Spleen (tissue), 11 donors: ENCODE results near the gene SLC25A13. TPM values are rescaled to one million over a fixed set of nuclear protein-coding genes. Genes with fewer than 3 reads are reported as not detected.
A peak's percentile ranks its signal among the peaks of the same experiment; 100 is the strongest.

Experiments used
- DNase-seq: peaks from one replicate; pipeline ENCODE4 v3.0.0-alpha.2; 2020
- H3K27ac ChIP-seq, 8 donors: fragments of 200-600 bp; sonication (generic) in 7 of 8; 1 replicate in 4 of 8; 2 replicates in 4 of 8; pipeline versions ENCODE4 v1.5.0 to v1.8.0; 2016 to 2021; ENCODE audit warnings: inconsistent platforms in 4 of 8, mild to moderate bottlenecking in 4 of 8, moderate library complexity in 1 of 8
- H3K27me3 ChIP-seq, 7 donors: fragments of 200-600 bp; sonication (generic) in 6 of 7; replicated peaks in 1 of 7; 1 replicate in 4 of 7; 2 replicates in 3 of 7; pipeline versions ENCODE4 v1.5.0 to v1.8.0; 2016 to 2021; ENCODE audit warnings: inconsistent platforms in 3 of 7, mild to moderate bottlenecking in 1 of 7
- H3K36me3 ChIP-seq, 6 donors: fragments of 200-600 bp; sonication (generic) in 5 of 6; 1 replicate in 4 of 6; 2 replicates in 2 of 6; pipeline versions ENCODE4 v1.5.0 to v1.8.0; 2016 to 2021; ENCODE audit warnings: inconsistent platforms in 2 of 6
- H3K4me1 ChIP-seq, 6 donors: fragments of 200-600 bp; sonication (generic) in 5 of 6; 1 replicate in 3 of 6; 2 replicates in 3 of 6; pipeline versions ENCODE4 v1.5.0 to v1.8.0; 2016 to 2021; ENCODE audit warnings: inconsistent platforms in 3 of 6
- H3K4me3 ChIP-seq, 8 donors: fragments of 200-600 bp; sonication (generic) in 7 of 8; 1 replicate in 4 of 8; 2 replicates in 4 of 8; pipeline versions ENCODE4 v1.5.0 to v1.8.0; 2016 to 2021; ENCODE audit warnings: inconsistent platforms in 4 of 8, mild to moderate bottlenecking in 4 of 8, moderate library complexity in 2 of 8
- H3K9me3 ChIP-seq, 8 donors: fragments of 200-600 bp; sonication (generic) in 7 of 8; 1 replicate in 4 of 8; 2 replicates in 4 of 8; pipeline versions ENCODE4 v1.5.0 to v1.8.0; 2016 to 2021; ENCODE audit warnings: inconsistent platforms in 4 of 8
- CTCF ChIP-seq, 11 experiments: fragments of 200-600 bp in 7 of 11; fragments of 450-650 bp in 4 of 11; sonication (generic) in 4 of 11; IDR thresholded peaks in 8 of 11; conservative IDR thresholded peaks in 3 of 11; 1 replicate in 7 of 11; 2 replicates in 4 of 11; pipeline versions ENCODE4 v1.4.0 to v1.8.0; 2016 to 2021; ENCODE audit warnings: antibody characterized with exemption in 11 of 11, inconsistent platforms in 4 of 11, mild to moderate bottlenecking in 1 of 11
- POLR2A ChIP-seq, 3 donors: fragments of 450-650 bp; IDR thresholded peaks; one replicate each; pipeline ENCODE4 v1.5.1; 2017; ENCODE audit warnings: antibody characterized with exemption in 3 of 3, mild to moderate bottlenecking in 1 of 3
- POLR2AphosphoS5 ChIP-seq, 3 donors: sonication (generic); formaldehyde crosslinking; IDR thresholded peaks; one replicate each; pipeline ENCODE4 v1.5.1; 2017; ENCODE audit warnings: antibody characterized with exemption in 3 of 3
- WGBS, 5 donors: extraction: QIAGEN DNeasy Blood & Tissue Kit in 3 of 5; methylation state at CpG; one replicate each; pipeline versions ENCODE4 v1.1.5 to v1.1.7; 2013 to 2018; 5-methylcytosine and 5-hydroxymethylcytosine counted together
- intact Hi-C: fragments of 100-400 bp; cut with DNase I; formaldehyde crosslinking; loops from one replicate; pipeline ENCODE4 v1.15.0; 2023; ENCODE audit warnings: low total_unique reads
- polyA plus RNA-seq, 3 donors: library from polyadenylated mRNA; stranded (reverse); fragments of 200-250 nt; gene quantifications; one replicate each; pipeline ENCODE4 v1.2.1, GENCODE V29; 2013
- total RNA-seq, 7 donors: library from RNA; depleted of rRNA in 3 of 7; stranded (reverse); fragments of >200 nt in 3 of 7; fragmentation: NEBNext Ultra II Directional in 4 of 7; extraction: Animal tissue kit (Norgen Biotek cat#: 25700) in 4 of 7; gene quantifications; one replicate each; pipeline versions ENCODE4 v1.1.0 to v1.2.1, GENCODE V29; 2016 to 2021
- donor health status: healthy with polysubstance abuse.
- donor health status: DM: no; HTN: no; CAD: no; lungs with moderate emphysema.
- donor health status: DM: no; HTN: no; CAD: no.
- donor health status: Bipolar disorder and iron deficiency.
- donor health status: healthy.
- donor health status: DM: no; HTN: no; CAD: no.
- donor health status: DM: yes; HTN: yes; CAD: no.

Gene SLC25A13
- total and polyA plus RNA-seq, 10 donors = 6.3 to 44.4 (median 25.9) TPM

DNA sequence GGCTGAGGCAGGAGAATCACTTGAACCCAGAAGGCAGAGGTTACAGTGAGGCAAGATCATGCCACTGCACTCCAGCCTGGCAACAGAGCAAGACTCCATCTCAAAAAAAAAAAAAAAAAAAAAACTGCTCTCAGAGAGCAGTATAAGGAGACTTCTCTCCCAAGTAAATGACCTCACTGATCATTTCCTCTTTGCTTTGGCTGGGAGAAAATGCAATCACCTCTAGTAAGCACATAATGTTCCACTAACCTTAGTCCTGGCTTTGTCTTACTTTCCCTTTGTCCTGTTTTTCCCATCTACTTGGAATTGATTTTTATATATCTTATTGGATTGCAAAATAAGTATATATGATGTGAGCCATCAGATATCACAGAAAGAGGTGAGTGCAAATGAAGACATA is 2.5 kb downstream of the SLC25A13 start:
- no peak for TF ChIP-seq CTCF (IDR thresholded peaks at IDR 0.05 in 8 of 11, conservative IDR thresholded peaks at IDR 0.05 in 3 of 11)
- no peak for TF ChIP-seq POLR2A (IDR thresholded peaks at IDR 0.05)
- TF ChIP-seq POLR2AphosphoS5 (IDR thresholded peaks at IDR 0.05) = no peak
- DNase-seq = no peak
- H3K27ac ChIP-seq = peak overlapping the region in 1 of 8 donors; percentile 9
- no peaks in the 10 kb centered on the region for H3K36me3 ChIP-seq
- intact Hi-C loops = no loop called here
- H3K27me3 ChIP-seq = no peaks in the 10 kb centered on the region
- H3K4me3 ChIP-seq = no peak overlapping the region
- no peaks in the 10 kb centered on the region for H3K9me3 ChIP-seq
- peaks cover 15 to 72% (median 31%) of the 10 kb centered on the region in 6 donors for H3K4me1 ChIP-seq

DNA sequence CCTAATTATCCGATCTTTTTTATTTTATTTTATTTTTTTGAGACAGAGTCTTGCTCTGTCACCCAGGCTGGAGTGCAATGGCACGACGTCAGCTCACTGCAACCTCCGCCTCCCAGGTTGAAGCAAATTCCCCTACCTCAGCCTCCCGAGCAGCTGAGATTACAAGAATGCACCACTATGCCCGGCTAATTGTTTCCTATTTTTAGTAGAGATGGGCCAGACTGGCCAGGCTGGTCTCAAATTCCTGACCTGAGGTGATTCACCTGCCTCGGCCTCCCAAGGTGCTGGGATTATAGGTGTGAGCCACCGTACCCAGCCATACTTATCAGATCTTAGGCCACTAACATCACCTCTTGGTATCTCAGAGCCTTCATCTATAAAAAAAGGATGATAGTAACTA is 4.9 kb downstream of the SLC25A13 start:
- no peak overlapping the region for H3K27ac ChIP-seq
- DNase-seq = no peak
- no peaks in the 10 kb centered on the region for H3K9me3 ChIP-seq
- peaks cover 10 to 90% (median 27%) of the 10 kb centered on the region in 6 donors for H3K4me1 ChIP-seq
- no peak for TF ChIP-seq POLR2A (IDR thresholded peaks at IDR 0.05)
- TF ChIP-seq CTCF (IDR thresholded peaks at IDR 0.05 in 8 of 11, conservative IDR thresholded peaks at IDR 0.05 in 3 of 11) = no peak
- TF ChIP-seq POLR2AphosphoS5 (IDR thresholded peaks at IDR 0.05) = no peak
- peaks cover 0 to 12% (median 0%) of the 10 kb centered on the region in 6 donors for H3K36me3 ChIP-seq
- no peak overlapping the region for H3K4me3 ChIP-seq
- WGBS, 5 donors = 90 to 98% (median 96%) methylated on average over 8 of the region's 8 CpGs
- no peaks in the 10 kb centered on the region for H3K27me3 ChIP-seq
- intact Hi-C loops = no loop called here

DNA sequence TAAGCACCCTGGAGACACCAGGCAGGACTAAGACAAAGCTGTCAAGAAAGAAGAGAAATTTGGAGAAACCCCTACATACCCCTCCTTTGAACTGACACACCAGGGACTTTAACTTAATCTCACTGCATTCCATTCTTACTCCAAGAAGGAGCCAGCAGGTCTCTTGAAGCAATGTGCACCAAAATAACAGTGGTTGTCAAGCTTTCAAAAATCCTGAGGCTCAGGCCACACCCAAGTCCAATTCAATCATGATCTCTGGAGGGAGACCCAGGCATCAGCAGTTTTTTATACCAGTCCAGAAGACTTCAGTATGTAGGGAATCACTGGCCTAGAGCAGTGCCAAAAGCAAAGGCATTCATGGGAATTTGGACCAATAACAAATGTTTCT is 6.8 kb downstream of the SLC25A13 start:
- no peak for DNase-seq
- TF ChIP-seq POLR2AphosphoS5 (IDR thresholded peaks at IDR 0.05) = no peak
- no peak for TF ChIP-seq POLR2A (IDR thresholded peaks at IDR 0.05)
- no peak for TF ChIP-seq CTCF (IDR thresholded peaks at IDR 0.05 in 8 of 11, conservative IDR thresholded peaks at IDR 0.05 in 3 of 11)
- Histone ChIP-seq H3K9me3 (no peaks in the 10 kb centered on the region), H3K4me3 (no peak overlapping the region), H3K27ac (no peak overlapping the region), H3K27me3 (no peaks in the 10 kb centered on the region), H3K4me1 (peaks cover 1 to 96% (median 24%) of the 10 kb centered on the region in 6 donors), H3K36me3 (peaks cover 0 to 12% (median 0%) of the 10 kb centered on the region in 6 donors)
- intact Hi-C loops = no loop called here

GRCh38 chr7:96314402-96315124 is 7.3 kb downstream of the SLC25A13 start:
- intact Hi-C loops = no loop called here
- Histone ChIP-seq H3K27ac (no peak overlapping the region), H3K4me3 (no peak overlapping the region), H3K9me3 (no peaks in the 10 kb centered on the region), H3K36me3 (peaks cover 0 to 12% (median 0%) of the 10 kb centered on the region in 6 donors), H3K4me1 (peaks cover 0 to 95% (median 19%) of the 10 kb centered on the region in 6 donors), H3K27me3 (no peaks in the 10 kb centered on the region)
- TF ChIP-seq CTCF (IDR thresholded peaks at IDR 0.05 in 8 of 11, conservative IDR thresholded peaks at IDR 0.05 in 3 of 11) = no peak
- TF ChIP-seq POLR2A (IDR thresholded peaks at IDR 0.05) = no peak
- no peak for TF ChIP-seq POLR2AphosphoS5 (IDR thresholded peaks at IDR 0.05)
- no peak for DNase-seq
- 84 to 91% (median 90%) methylated on average over 4 of the region's 4 CpGs for WGBS, 5 donors
